Measurements from ENCODE around the gene CENPP. TPM values are rescaled to one million over a fixed set of nuclear protein-coding genes. Genes with fewer than 3 reads are reported as not detected.
"Not testable (repeated sequence)": the region's sequence is repeated elsewhere in the genome, so short reads cannot be mapped to it uniquely, and the experiment has no call there.

Gene CENPP
- total RNA-seq, 1 experiment from 2014 or later = 15.6 TPM

DNA sequence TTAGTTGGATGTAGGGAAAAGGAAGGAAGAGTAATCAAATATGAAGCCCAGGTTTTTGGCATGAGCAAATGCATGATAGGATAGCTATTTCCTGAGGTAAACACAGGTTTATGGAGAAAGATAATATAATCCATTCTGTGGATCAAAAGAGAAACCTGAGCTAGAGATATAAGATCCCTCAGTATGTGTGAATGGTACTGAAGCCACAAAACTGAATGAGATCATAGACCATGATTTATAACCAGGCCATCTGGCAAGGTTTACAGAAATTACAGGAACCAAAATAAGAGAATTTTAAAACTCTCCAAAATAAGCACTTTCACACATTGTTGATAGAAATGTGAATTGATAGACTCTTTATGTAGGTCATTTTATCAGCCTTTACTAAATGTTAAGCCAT, 238.8 kb downstream of the CENPP start:
- intact Hi-C loops (cut with micrococcal nuclease; ENCODE audit: unreplicated experiment) = no loop called here
- ChIA-PET POLR2A (ENCODE audit: low non-redundant PET) (no interaction called here), CTCF (no interaction called here)
- Histone ChIP-seq H3K36me3 (ENCODE audit: insufficient read depth, low read length, poor library complexity, severe bottlenecking) (no peaks in the 10 kb centered on the region), H3K27ac (ENCODE audit: low read depth, low read length, poor library complexity, severe bottlenecking) (no peak overlapping the region), H3K4me3 (ENCODE audit: low read depth, low read length, poor library complexity, severe bottlenecking) (no peak overlapping the region), H3K9me3 (ENCODE audit: low read depth, low read length, poor library complexity, severe bottlenecking) (no peaks in the 10 kb centered on the region), H3K27me3 (replicated peaks; ENCODE audit: insufficient read depth, low read depth, low read length, poor library complexity) (no peaks in the 10 kb centered on the region), H3K4me1 (ENCODE audit: insufficient read depth, low read length, poor library complexity, severe bottlenecking) (no peaks in the 10 kb centered on the region)
- DNase-seq (ENCODE audit: low spot score) = no peak
- BruUV-seq (replicated peaks) = no TSS peak
- TF ChIP-seq EZH2 (IDR thresholded peaks at IDR 0.05; ENCODE audit: borderline replicate concordance, low read depth, low read length, poor library complexity, severe bottlenecking) = no peak
- TF ChIP-seq, protein P1, sequence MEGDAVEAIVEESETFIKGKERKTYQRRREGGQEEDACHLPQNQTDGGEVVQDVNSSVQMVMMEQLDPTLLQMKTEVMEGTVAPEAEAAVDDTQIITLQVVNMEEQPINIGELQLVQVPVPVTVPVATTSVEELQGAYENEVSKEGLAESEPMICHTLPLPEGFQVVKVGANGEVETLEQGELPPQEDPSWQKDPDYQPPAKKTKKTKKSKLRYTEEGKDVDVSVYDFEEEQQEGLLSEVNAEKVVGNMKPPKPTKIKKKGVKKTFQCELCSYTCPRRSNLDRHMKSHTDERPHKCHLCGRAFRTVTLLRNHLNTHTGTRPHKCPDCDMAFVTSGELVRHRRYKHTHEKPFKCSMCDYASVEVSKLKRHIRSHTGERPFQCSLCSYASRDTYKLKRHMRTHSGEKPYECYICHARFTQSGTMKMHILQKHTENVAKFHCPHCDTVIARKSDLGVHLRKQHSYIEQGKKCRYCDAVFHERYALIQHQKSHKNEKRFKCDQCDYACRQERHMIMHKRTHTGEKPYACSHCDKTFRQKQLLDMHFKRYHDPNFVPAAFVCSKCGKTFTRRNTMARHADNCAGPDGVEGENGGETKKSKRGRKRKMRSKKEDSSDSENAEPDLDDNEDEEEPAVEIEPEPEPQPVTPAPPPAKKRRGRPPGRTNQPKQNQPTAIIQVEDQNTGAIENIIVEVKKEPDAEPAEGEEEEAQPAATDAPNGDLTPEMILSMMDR (conservative IDR thresholded peaks at IDR 0.05; ENCODE audit: low read depth, low read length) = no peak

DNA sequence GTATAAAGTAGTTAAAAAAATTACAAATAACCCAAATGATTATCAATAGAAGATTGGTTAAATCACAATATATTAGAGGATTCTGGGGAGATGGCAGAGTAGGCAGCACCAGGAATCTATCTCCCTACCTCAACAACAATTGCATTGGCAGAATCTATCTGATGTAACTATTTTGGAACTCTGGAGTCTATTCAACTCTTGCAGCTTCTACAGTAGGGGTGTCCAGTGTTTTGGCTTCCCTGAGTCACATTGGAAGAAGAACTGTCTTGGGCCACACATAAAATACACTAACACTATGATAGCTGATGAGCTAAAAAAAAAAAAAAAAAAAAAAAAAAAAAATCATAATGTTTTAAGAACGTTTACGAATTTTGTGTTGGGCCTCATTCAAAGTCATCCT, 239.2 kb downstream of the CENPP start:
- H3K36me3 ChIP-seq (ENCODE audit: insufficient read depth, low read length, poor library complexity, severe bottlenecking) = no peaks in the 10 kb centered on the region
- BruUV-seq (replicated peaks) = no TSS peak
- no peak overlapping the region for H3K27ac ChIP-seq (ENCODE audit: low read depth, low read length, poor library complexity, severe bottlenecking)
- no peaks in the 10 kb centered on the region for H3K9me3 ChIP-seq (ENCODE audit: low read depth, low read length, poor library complexity, severe bottlenecking)
- no peak overlapping the region for H3K4me3 ChIP-seq (ENCODE audit: low read depth, low read length, poor library complexity, severe bottlenecking)
- no peak for DNase-seq (ENCODE audit: low spot score)
- H3K4me1 ChIP-seq (ENCODE audit: insufficient read depth, low read length, poor library complexity, severe bottlenecking) = no peaks in the 10 kb centered on the region
- intact Hi-C loops (cut with micrococcal nuclease; ENCODE audit: unreplicated experiment) = no loop called here
- POLR2A ChIA-PET (ENCODE audit: low non-redundant PET) = no interaction called here
- CTCF ChIA-PET = no interaction called here
- TF ChIP-seq, protein P1 (conservative IDR thresholded peaks at IDR 0.05; ENCODE audit: low read depth, low read length) = no peak
- no peak for TF ChIP-seq EZH2 (IDR thresholded peaks at IDR 0.05; ENCODE audit: borderline replicate concordance, low read depth, low read length, poor library complexity, severe bottlenecking)
- no peaks in the 10 kb centered on the region for H3K27me3 ChIP-seq (replicated peaks; ENCODE audit: insufficient read depth, low read depth, low read length, poor library complexity)

DNA sequence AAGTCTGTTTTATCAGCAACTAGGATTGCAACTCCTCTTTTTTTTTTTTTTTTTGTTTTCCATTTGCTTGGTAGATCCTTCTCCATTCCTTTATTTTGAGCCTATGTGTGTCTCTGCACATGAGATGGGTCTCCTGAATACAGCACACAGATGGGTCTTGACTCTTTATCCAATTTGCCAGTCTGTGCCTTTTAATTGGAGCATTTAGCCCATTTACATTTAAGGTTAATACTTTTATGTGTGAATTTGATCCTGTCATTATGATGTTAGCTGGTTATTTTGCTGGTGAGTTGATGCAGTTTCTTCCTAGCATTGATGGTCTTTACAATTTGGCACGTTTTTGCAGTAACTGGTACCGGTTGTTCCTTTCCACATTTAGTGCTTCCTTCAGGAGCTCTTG, 246.1 kb downstream of the CENPP start:
- H3K27me3 ChIP-seq (replicated peaks; ENCODE audit: insufficient read depth, low read depth, low read length, poor library complexity); intact Hi-C loops (cut with micrococcal nuclease; ENCODE audit: unreplicated experiment); BruUV-seq (replicated peaks); H3K36me3 ChIP-seq (ENCODE audit: insufficient read depth, low read length, poor library complexity, severe bottlenecking); H3K9me3 ChIP-seq (ENCODE audit: low read depth, low read length, poor library complexity, severe bottlenecking); H3K4me1 ChIP-seq (ENCODE audit: insufficient read depth, low read length, poor library complexity, severe bottlenecking); DNase-seq (ENCODE audit: low spot score); H3K4me3 ChIP-seq (ENCODE audit: low read depth, low read length, poor library complexity, severe bottlenecking); POLR2A ChIA-PET (ENCODE audit: low non-redundant PET); H3K27ac ChIP-seq (ENCODE audit: low read depth, low read length, poor library complexity, severe bottlenecking); CTCF ChIA-PET: not testable (repeated sequence)

DNA sequence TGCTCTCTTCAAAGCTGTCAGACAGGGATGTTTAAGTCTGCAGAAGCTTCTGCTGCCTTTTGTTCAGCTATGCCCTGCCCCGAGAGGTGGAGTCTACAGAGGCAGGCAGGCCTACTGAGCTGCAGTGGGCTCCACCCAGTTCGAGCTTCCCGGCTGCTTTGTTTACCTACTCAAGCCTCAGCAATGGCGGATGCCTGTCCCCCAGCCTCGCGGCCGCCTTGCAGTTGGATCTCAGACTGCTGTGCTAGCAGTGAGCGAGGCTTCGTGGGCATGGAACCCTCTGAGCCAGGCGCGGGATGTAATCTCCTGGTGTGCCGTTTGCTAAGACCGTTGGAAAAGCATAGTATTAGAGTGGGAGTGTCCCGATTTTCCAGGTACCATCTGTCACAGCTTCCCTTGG, 247.9 kb downstream of the CENPP start:
- H3K27ac ChIP-seq (ENCODE audit: low read depth, low read length, poor library complexity, severe bottlenecking); POLR2A ChIA-PET (ENCODE audit: low non-redundant PET); CTCF ChIA-PET; DNase-seq (ENCODE audit: low spot score); H3K36me3 ChIP-seq (ENCODE audit: insufficient read depth, low read length, poor library complexity, severe bottlenecking); H3K27me3 ChIP-seq (replicated peaks; ENCODE audit: insufficient read depth, low read depth, low read length, poor library complexity); H3K4me1 ChIP-seq (ENCODE audit: insufficient read depth, low read length, poor library complexity, severe bottlenecking); H3K9me3 ChIP-seq (ENCODE audit: low read depth, low read length, poor library complexity, severe bottlenecking); BruUV-seq (replicated peaks); intact Hi-C loops (cut with micrococcal nuclease; ENCODE audit: unreplicated experiment); H3K4me3 ChIP-seq (ENCODE audit: low read depth, low read length, poor library complexity, severe bottlenecking): not testable (repeated sequence)

All from A673 (cell line).